Neural crest cell (in vitro differentiated cells): Measurements from ENCODE around the gene FHIT. TPM values are rescaled to one million over a fixed set of nuclear protein-coding genes. Genes with fewer than 3 reads are reported as not detected.

Experiments
- DNase-seq: peaks from one replicate; pipeline ENCODE4 v3.0.0; 2021; ENCODE audit warnings: low read depth, mixed read lengths, low spot score
- H3K27ac Mint-ChIP-seq: one replicate; pipeline ENCODE4 v1.8.0; 2021; ENCODE audit warnings: mild to moderate bottlenecking, mixed read lengths; ENCODE audit not compliant: unreplicated experiment
- H3K27me3 Mint-ChIP-seq: 2 replicates; pipeline ENCODE4 v1.8.0; 2021; ENCODE audit warnings: low read depth, mild to moderate bottlenecking, mixed read lengths
- H3K36me3 Mint-ChIP-seq: 2 replicates; pipeline ENCODE4 v1.8.0; 2021; ENCODE audit warnings: low read depth, mild to moderate bottlenecking, mixed read lengths
- H3K4me1 Mint-ChIP-seq: 2 replicates; pipeline ENCODE4 v1.8.0; 2021; ENCODE audit warnings: mixed read lengths
- H3K4me3 Mint-ChIP-seq: one replicate; pipeline ENCODE4 v1.8.0; 2021; ENCODE audit warnings: mild to moderate bottlenecking, mixed read lengths
- H3K9me3 Mint-ChIP-seq: 2 replicates; pipeline ENCODE4 v1.8.0; 2021; ENCODE audit warnings: mixed read lengths
- total RNA-seq: library from RNA; stranded (reverse); gene quantifications from 2 replicates; pipeline ENCODE4 v1.2.1, GENCODE V29; 2021
- TF ChIP-seq, protein P1 (sequence below): fragments of 200-600 bp; sonication (generic); conservative IDR thresholded peaks from 2 replicates; pipeline ENCODE4 v1.5.0; 2021; ENCODE audit warnings: antibody characterized with exemption, mild to moderate bottlenecking

Gene FHIT
- total RNA-seq, 1 donor from 2014 or later: 5.2 TPM

DNA sequence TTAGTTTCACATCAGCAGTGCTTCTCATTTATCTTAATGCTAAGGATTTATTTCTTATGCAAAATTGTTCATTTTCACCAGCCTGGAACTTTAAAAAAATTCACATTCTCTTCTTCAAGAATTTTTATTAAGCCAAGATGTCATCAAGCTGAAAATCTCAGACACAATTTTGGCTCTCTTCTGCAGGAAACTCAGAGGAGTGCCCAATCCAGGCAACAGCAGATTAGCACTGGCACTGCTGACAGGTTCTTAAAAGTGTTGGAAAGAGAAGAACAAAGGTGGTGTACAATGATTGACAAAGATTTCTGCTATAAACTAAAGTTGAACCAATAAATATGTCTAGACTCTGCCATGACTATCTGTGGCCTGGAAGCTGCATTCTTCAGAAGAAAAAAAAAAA is 479.5 kb downstream of the FHIT start:
- TF ChIP-seq, protein P1, sequence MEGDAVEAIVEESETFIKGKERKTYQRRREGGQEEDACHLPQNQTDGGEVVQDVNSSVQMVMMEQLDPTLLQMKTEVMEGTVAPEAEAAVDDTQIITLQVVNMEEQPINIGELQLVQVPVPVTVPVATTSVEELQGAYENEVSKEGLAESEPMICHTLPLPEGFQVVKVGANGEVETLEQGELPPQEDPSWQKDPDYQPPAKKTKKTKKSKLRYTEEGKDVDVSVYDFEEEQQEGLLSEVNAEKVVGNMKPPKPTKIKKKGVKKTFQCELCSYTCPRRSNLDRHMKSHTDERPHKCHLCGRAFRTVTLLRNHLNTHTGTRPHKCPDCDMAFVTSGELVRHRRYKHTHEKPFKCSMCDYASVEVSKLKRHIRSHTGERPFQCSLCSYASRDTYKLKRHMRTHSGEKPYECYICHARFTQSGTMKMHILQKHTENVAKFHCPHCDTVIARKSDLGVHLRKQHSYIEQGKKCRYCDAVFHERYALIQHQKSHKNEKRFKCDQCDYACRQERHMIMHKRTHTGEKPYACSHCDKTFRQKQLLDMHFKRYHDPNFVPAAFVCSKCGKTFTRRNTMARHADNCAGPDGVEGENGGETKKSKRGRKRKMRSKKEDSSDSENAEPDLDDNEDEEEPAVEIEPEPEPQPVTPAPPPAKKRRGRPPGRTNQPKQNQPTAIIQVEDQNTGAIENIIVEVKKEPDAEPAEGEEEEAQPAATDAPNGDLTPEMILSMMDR: no peak
- no peak overlapping the region for H3K27ac Mint-ChIP-seq
- no peak overlapping the region for H3K4me3 Mint-ChIP-seq

DNA sequence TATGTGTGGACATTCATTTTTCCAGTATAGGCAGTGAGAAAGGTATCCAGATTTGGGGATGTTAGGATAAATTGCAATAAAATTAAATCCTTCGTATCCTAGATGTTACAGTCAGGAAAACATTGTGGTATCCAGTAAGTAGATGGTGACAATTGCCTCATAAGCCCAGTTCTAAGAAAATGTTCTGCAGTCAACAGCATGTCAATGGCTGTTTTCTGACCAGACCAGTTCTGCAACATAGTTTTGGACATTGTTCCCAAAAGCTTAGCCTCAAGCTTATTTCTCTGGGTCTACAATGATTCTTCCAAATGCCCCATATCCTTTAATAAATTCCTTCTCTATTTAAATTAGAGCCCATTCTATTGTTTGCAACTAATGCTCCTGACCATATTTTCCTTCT is 480.7 kb downstream of the FHIT start:
- TF ChIP-seq, protein P1: no peak
- Mint-ChIP-seq H3K4me1 (no peaks in the 10 kb centered on the region), H3K27me3 (no peaks in the 10 kb centered on the region), H3K9me3 (peaks cover under 1% of the 10 kb centered on the region), H3K36me3 (peaks cover under 1% of the 10 kb centered on the region), H3K27ac (no peak overlapping the region), H3K4me3 (no peak overlapping the region)
- DNase-seq: no peak

More for the DNA sequence above, 479.5 kb downstream of the FHIT start:
- no peak for DNase-seq
- Mint-ChIP-seq H3K4me1 (no peaks in the 10 kb centered on the region), H3K9me3 (peaks cover 7% of the 10 kb centered on the region), H3K36me3 (peaks cover 8% of the 10 kb centered on the region), H3K27me3 (no peaks in the 10 kb centered on the region)

DNA sequence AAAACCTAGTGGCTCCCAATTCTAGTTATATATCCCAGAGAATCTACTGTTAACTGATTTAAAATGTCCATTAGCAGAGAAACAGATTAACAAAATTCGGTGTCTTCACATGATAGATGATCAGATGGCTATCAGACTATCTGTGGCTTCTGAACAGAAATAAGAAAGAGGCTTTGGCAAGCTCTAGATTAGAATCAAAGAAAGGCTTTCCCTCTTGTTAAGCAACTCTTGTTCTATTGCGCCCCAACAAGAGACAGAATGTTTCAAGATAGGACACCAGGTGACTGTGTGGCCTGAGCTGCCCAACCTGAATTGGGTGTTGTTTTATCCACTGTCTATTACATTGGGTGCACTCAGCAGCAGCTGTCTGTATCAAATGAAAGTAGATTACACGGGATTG is 483.7 kb downstream of the FHIT start:
- Mint-ChIP-seq H3K36me3 (no peaks in the 10 kb centered on the region), H3K27me3 (no peaks in the 10 kb centered on the region), H3K27ac (no peak overlapping the region), H3K4me3 (no peak overlapping the region), H3K4me1 (no peaks in the 10 kb centered on the region), H3K9me3 (no peaks in the 10 kb centered on the region)
- TF ChIP-seq, protein P1: no peak
- DNase-seq: no peak

DNA sequence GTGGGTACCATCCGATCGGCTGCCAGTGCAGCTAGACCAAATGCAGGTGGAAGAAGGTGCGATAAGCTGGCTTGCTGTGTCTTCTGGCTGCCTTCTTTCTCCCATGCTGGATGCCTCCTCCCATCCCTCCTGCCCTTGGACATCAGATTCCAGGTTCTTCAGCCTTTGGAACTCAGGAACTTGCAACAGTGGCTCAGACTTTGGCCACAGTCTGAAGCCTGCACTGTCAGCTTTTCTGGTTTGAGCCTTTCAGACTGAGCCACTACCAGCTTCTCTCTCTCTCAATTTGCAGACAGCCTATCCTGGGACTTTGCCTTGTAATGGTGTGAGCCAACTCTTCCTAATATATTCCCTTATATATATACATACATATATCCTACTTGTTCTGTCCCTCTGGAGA is 485.5 kb downstream of the FHIT start:
- no peak overlapping the region for H3K4me3 Mint-ChIP-seq
- no peak for DNase-seq
- no peaks in the 10 kb centered on the region for H3K9me3 Mint-ChIP-seq
- TF ChIP-seq, protein P1: no peak
- H3K4me1 Mint-ChIP-seq: no peaks in the 10 kb centered on the region
- H3K27me3 Mint-ChIP-seq: no peaks in the 10 kb centered on the region
- no peak overlapping the region for H3K27ac Mint-ChIP-seq
- no peaks in the 10 kb centered on the region for H3K36me3 Mint-ChIP-seq

DNA sequence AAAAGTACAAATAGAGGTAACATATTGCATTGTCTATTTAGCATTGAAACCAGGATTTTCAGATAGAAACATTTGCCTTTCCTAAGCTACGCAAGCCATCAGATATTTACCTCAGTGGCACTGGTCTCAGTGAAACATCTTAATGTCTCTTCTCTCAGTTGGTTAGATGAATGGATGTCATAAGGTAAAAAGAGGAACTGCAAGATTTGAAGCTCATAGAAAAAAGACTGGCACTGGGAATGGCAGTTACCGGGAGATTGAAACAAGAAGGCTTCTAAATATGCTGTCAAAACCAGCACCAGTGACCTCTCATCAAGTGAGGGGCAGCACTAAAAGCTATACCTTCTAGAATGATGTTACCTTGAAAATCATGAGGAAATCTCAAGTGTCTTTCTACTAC is 486.4 kb downstream of the FHIT start:
- Mint-ChIP-seq H3K27me3 (no peaks in the 10 kb centered on the region), H3K9me3 (peaks cover 3% of the 10 kb centered on the region), H3K4me1 (no peaks in the 10 kb centered on the region), H3K36me3 (peaks cover 4% of the 10 kb centered on the region), H3K4me3 (no peak overlapping the region), H3K27ac (no peak overlapping the region)
- TF ChIP-seq, protein P1: no peak
- no peak for DNase-seq

DNA sequence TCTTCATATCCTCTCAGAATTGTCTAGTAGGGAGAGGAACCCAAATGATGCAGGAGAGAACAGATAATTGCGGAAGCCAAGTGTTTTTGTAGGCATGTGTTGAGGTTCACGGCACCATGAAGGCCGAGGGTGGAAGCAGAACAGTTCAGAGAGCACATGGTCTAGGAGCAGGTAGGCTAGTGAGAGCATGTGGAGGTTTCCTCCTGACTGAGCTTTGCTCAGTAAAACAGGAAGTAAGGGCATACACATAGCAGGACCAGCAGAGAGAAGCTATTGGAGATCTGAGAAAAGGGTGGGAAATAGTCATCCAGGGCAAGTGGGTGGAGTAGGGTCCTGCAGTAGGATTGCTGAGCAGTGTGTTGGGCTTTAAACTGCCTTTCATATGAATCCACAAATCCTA is 491.1 kb downstream of the FHIT start:
- TF ChIP-seq, protein P1: no peak
- H3K4me3 Mint-ChIP-seq: no peak overlapping the region
- peaks cover 3% of the 10 kb centered on the region for H3K9me3 Mint-ChIP-seq
- H3K36me3 Mint-ChIP-seq: peaks cover 7% of the 10 kb centered on the region
- no peaks in the 10 kb centered on the region for H3K27me3 Mint-ChIP-seq
- H3K27ac Mint-ChIP-seq: no peak overlapping the region
- DNase-seq: no peak
- peaks cover 15% of the 10 kb centered on the region for H3K4me1 Mint-ChIP-seq
